ENCODE measurements around the gene REN. TPM values are rescaled to one million over a fixed set of nuclear protein-coding genes. Genes with fewer than 3 reads are reported as not detected.

Gene REN
- total and polyA plus RNA-seq, 2 experiments from 2014 or later, result not detected

DNA sequence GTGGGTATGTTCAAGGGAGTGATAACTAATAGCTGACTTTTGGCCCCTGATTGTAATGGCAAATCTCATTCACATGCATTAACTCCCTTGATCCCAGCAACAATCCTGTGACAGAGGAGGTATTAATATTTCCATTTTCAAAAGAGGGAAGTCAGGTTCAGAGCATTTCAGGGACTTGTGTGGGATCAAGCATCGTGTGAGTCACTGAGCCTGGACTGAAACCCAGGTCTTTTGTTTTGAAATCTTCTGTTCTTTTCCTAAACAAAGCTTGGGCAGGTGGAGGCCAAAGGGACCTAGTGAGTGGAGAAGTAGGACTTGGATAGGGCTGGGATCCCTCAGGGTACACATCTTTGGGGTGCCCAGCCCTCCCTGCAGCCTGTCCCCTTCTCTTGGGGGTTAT is 52.2 kb downstream of the REN start:
- H3K4me3 ChIP-seq, result no peak overlapping the region
- no peaks in the 10 kb centered on the region for H3K9me3 ChIP-seq (ENCODE audit: low read depth)
- in situ Hi-C loops (cut with MboI), result no loop called here
- H2AFZ ChIP-seq, result no peak overlapping the region
- whole genome bisulfite sequencing, 2 experiments (ENCODE audit: low coverage in 1 of 2, low lambda C conversion rate in 2 of 2, missing lambda C conversion rate in 2 of 2), result 90 to 97% methylated on average over 1 of the region's 1 CpG
- H3K4me1 ChIP-seq (ENCODE audit: insufficient read depth), result peaks cover 11% of the 10 kb centered on the region
- no peaks in the 10 kb centered on the region for H3K36me3 ChIP-seq (ENCODE audit: low read depth)
- H3K9ac ChIP-seq, result no peak overlapping the region
- H3K4me2 ChIP-seq (ENCODE audit: unreplicated experiment), result no peak overlapping the region
- 0 out of 2 replicates have a peak, but pooled peaks cover 7% of the 10 kb centered on the region for H3K79me2 ChIP-seq (ENCODE audit: insufficient read depth)
- TF ChIP-seq EZH2phosphoT487 (IDR thresholded peaks at IDR 0.05; ENCODE audit: insufficient read depth, low read depth), result no peak
- no peak for TF ChIP-seq EZH2 (IDR thresholded peaks at IDR 0.05; ENCODE audit: insufficient read depth, poor library complexity, severe bottlenecking)
- peak; percentile 52 for DNase-seq
- H3K27me3 ChIP-seq (replicated peaks; ENCODE audit: insufficient read depth), result no peaks in the 10 kb centered on the region
- H4K20me1 ChIP-seq (ENCODE audit: insufficient read depth), result no peaks in the 10 kb centered on the region
- H3K27ac ChIP-seq, result no peak overlapping the region
- 0 out of 2 replicates have a peak, but pooled peaks cover 3% of the 10 kb centered on the region for H3F3A ChIP-seq (ENCODE audit: insufficient read depth)
- H3K9me2 ChIP-seq (ENCODE audit: insufficient read depth), result no peaks in the 10 kb centered on the region

- Histone ChIP-seq H3K36me3 (ENCODE audit: low read depth) (no peaks in the 10 kb centered on the region), H3K9ac (no peak overlapping the region), H3K9me2 (ENCODE audit: insufficient read depth) (no peaks in the 10 kb centered on the region), H4K20me1 (ENCODE audit: insufficient read depth) (no peaks in the 10 kb centered on the region), H3K27me3 (replicated peaks; ENCODE audit: insufficient read depth) (no peaks in the 10 kb centered on the region), H3F3A (ENCODE audit: insufficient read depth) (0 out of 2 replicates have a peak, but pooled peaks cover 3% of the 10 kb centered on the region), H3K4me2 (ENCODE audit: unreplicated experiment) (no peak overlapping the region), H3K4me3 (no peak overlapping the region), H2AFZ (no peak overlapping the region), H3K79me2 (ENCODE audit: insufficient read depth) (peaks cover 12% of the 10 kb centered on the region), H3K9me3 (ENCODE audit: low read depth) (no peaks in the 10 kb centered on the region), H3K27ac (no peak overlapping the region), H3K4me1 (ENCODE audit: insufficient read depth) (peaks cover 11% of the 10 kb centered on the region)
- in situ Hi-C loops (cut with MboI), result no loop called here
- TF ChIP-seq EZH2phosphoT487 (IDR thresholded peaks at IDR 0.05; ENCODE audit: insufficient read depth, low read depth) (no peak), EZH2 (IDR thresholded peaks at IDR 0.05; ENCODE audit: insufficient read depth, poor library complexity, severe bottlenecking) (no peak)
- 76 to 79% methylated on average over 10 to 11 of the region's 11 CpGs for WGBS, 2 experiments (ENCODE audit: low coverage in 1 of 2, low lambda C conversion rate in 2 of 2, missing lambda C conversion rate in 2 of 2)
- DNase-seq, result peak; percentile 29
Observed at GRCh38 chr1:204112876-204113730, 53.0 kb downstream of the REN start.

GRCh38 chr1:204110894-204111633 is 55.1 kb downstream of the REN start:
- Histone ChIP-seq H3K4me3 (no peak overlapping the region), H3K79me2 (ENCODE audit: insufficient read depth) (peaks cover 29% of the 10 kb centered on the region), H4K20me1 (ENCODE audit: insufficient read depth) (no peaks in the 10 kb centered on the region), H2AFZ (no peak overlapping the region), H3K4me1 (ENCODE audit: insufficient read depth) (peaks cover 11% of the 10 kb centered on the region), H3K9me2 (ENCODE audit: insufficient read depth) (no peaks in the 10 kb centered on the region), H3K27me3 (replicated peaks; ENCODE audit: insufficient read depth) (no peaks in the 10 kb centered on the region), H3K27ac (no peak overlapping the region), H3F3A (ENCODE audit: insufficient read depth) (0 out of 2 replicates have a peak, but pooled peaks cover 3% of the 10 kb centered on the region), H3K9me3 (ENCODE audit: low read depth) (no peaks in the 10 kb centered on the region), H3K36me3 (ENCODE audit: low read depth) (no peaks in the 10 kb centered on the region), H3K4me2 (ENCODE audit: unreplicated experiment) (no peak overlapping the region), H3K9ac (no peak overlapping the region)
- no peak for TF ChIP-seq EZH2 (IDR thresholded peaks at IDR 0.05; ENCODE audit: insufficient read depth, poor library complexity, severe bottlenecking)
- TF ChIP-seq EZH2phosphoT487 (IDR thresholded peaks at IDR 0.05; ENCODE audit: insufficient read depth, low read depth), result no peak
- whole genome bisulfite sequencing, 2 experiments (ENCODE audit: low coverage in 1 of 2, low lambda C conversion rate in 2 of 2, missing lambda C conversion rate in 2 of 2), result 69 to 73% methylated on average over 5 of the region's 5 CpGs
- in situ Hi-C loops (cut with MboI), result no loop called here
- no peak for DNase-seq

GRCh38 chr1:204108312-204109141 is 57.6 kb downstream of the REN start:
- Histone ChIP-seq H3K9me3 (ENCODE audit: low read depth) (no peaks in the 10 kb centered on the region), H3K4me2 (ENCODE audit: unreplicated experiment) (no peak overlapping the region), H4K20me1 (ENCODE audit: insufficient read depth) (no peaks in the 10 kb centered on the region), H3K4me3 (no peak overlapping the region), H3K79me2 (ENCODE audit: insufficient read depth) (peaks cover 50% of the 10 kb centered on the region), H3K36me3 (ENCODE audit: low read depth) (no peaks in the 10 kb centered on the region), H3F3A (ENCODE audit: insufficient read depth) (no peaks in the 10 kb centered on the region), H3K9ac (no peak overlapping the region), H3K4me1 (ENCODE audit: insufficient read depth) (peaks cover 17% of the 10 kb centered on the region), H3K9me2 (ENCODE audit: insufficient read depth) (no peaks in the 10 kb centered on the region), H2AFZ (no peak overlapping the region), H3K27ac (no peak overlapping the region), H3K27me3 (replicated peaks; ENCODE audit: insufficient read depth) (no peaks in the 10 kb centered on the region)
- 72 to 76% methylated on average over 21 of the region's 21 CpGs for WGBS, 2 experiments (ENCODE audit: low coverage in 1 of 2, low lambda C conversion rate in 2 of 2, missing lambda C conversion rate in 2 of 2)
- TF ChIP-seq EZH2phosphoT487 (IDR thresholded peaks at IDR 0.05; ENCODE audit: insufficient read depth, low read depth), result no peak
- TF ChIP-seq EZH2 (IDR thresholded peaks at IDR 0.05; ENCODE audit: insufficient read depth, poor library complexity, severe bottlenecking), result no peak
- no peak for DNase-seq
- in situ Hi-C loops (cut with MboI), result no loop called here

Measured in GM23248 (cell line).